Stimulated activated CD8-positive, alpha-beta memory T cell treated with anti-CD3 and anti-CD28 coated beads, Interleukin-7, amount 100 ng/mL, for 4 hours (primary cell): ENCODE data around the gene ZXDC.

Source experiments
- DNase-seq, 2 donors: peaks; one replicate each; pipeline ENCODE4 v3.0.0-alpha.2; 2020; ENCODE audit warnings: low read depth in 2 of 2

The ZXDC gene

GRCh38 chr3:126474498-126475412 lies 936 bp downstream of the ZXDC start:
- peak in 1 of 2 donors; percentile 19 for DNase-seq

GRCh38 chr3:126473292-126474168 lies 2.2 kb downstream of the ZXDC start:
- no peak for DNase-seq

- DNase-seq = peak in 1 of 2 donors; percentile 10
Observed at GRCh38 chr3:126472277-126473006, 3.2 kb downstream of the ZXDC start.

- no peak for DNase-seq
Observed at GRCh38 chr3:126469479-126469878, 6.2 kb downstream of the ZXDC start.

GRCh38 chr3:126468028-126468891 lies 7.4 kb downstream of the ZXDC start:
- no peak for DNase-seq

- DNase-seq = no peak
Observed at GRCh38 chr3:126467611-126467955, 8.1 kb downstream of the ZXDC start.

GRCh38 chr3:126466886-126467610 lies 8.6 kb downstream of the ZXDC start:
- DNase-seq = no peak

GRCh38 chr3:126465928-126466544 lies 9.7 kb downstream of the ZXDC start:
- no peak for DNase-seq

- no peak for DNase-seq
Observed at GRCh38 chr3:126464997-126465396, 10.7 kb downstream of the ZXDC start.

- no peak for DNase-seq
Observed at GRCh38 chr3:126464494-126464893, 11.2 kb downstream of the ZXDC start.

- no peak for DNase-seq
Observed at GRCh38 chr3:126464093-126464492, 11.6 kb downstream of the ZXDC start.

GRCh38 chr3:126463521-126463920 lies 12.2 kb downstream of the ZXDC start:
- DNase-seq = no peak

- no peak for DNase-seq
Observed at GRCh38 chr3:126461450-126462070, 14.1 kb downstream of the ZXDC start.

GRCh38 chr3:126460381-126460780 lies 15.3 kb downstream of the ZXDC start:
- DNase-seq = no peak

GRCh38 chr3:126459763-126460127 lies 15.9 kb downstream of the ZXDC start:
- DNase-seq = no peak

GRCh38 chr3:126459111-126459762 lies 16.5 kb downstream of the ZXDC start:
- no peak for DNase-seq

GRCh38 chr3:126456766-126457388 lies 18.8 kb downstream of the ZXDC start:
- DNase-seq = no peak

GRCh38 chr3:126456211-126456610 lies 19.5 kb downstream of the ZXDC start:
- DNase-seq = no peak
